RPMI7951 (cell line): ENCODE results near the gene KATNAL2. TPM values are rescaled to one million over a fixed set of nuclear protein-coding genes. Genes with fewer than 3 reads are reported as not detected.

ENCODE experiments used
- DNase-seq: peaks from one replicate; pipeline ENCODE4 v3.0.0-alpha.2; 2012; ENCODE audit warnings: low read depth
- total RNA-seq: library from RNA; depleted of rRNA; stranded (reverse); fragments of >200 nt; shearing (Covaris generic); gene quantifications from 2 replicates; pipeline ENCODE4 v1.2.3, GENCODE V29; 2014; rRNA removed

Gene KATNAL2
- total RNA-seq, 1 experiment from 2014 or later: 5.8 TPM

DNA sequence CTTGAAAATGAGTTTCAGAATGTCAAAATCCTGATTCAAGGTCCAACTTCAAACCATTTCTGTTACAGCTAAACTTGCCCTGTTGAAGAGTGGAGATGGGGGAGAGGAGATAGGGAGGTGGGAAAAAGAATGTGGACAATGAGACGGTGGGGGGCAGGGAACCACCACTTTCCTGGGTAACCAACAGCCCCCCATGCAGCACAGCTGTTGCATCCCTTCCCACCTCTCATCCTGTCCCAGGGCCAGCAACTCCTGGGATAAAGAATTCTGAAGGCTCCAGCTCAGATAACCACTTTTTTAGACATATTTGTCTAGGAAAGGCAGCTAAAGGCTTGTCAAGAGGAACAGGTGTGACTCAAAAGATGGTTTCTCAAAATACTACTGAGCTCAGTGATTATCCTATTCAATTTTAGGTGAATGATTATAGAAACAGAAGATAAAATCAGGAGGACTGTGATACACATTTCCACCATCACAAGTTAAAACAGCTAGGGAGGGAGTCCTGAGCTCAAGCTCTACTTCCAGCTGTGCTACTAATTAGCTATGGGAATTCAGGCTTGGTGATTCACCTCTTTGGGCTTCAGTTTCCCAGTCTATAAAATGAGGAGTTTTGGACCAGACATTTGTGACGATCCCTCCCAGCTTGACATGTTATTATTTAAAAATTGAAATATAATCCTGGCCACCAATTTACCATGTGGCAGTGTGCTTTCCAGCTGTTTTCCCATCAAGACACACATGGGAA, 196.6 kb downstream of the KATNAL2 start:
- peak; percentile 2 for DNase-seq

DNA sequence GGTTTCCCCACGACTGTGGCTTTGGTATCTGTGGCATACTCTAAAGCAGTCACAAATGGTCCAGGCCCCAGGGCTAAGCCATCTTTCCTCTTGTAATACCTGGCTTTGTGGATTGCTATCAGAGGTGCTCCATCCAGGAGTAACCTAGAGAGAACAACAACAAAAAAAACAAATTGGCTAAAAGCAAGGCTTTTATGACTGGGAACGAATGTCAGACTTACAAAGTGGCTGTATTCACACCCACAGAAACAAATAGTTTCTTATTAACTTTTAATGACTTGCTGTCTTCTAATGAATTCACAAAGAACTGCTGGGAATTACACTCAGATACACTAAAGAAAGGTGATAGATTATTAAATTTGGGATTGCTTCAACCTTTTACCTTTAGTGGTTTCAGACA, 197.8 kb downstream of the KATNAL2 start:
- no peak for DNase-seq

DNA sequence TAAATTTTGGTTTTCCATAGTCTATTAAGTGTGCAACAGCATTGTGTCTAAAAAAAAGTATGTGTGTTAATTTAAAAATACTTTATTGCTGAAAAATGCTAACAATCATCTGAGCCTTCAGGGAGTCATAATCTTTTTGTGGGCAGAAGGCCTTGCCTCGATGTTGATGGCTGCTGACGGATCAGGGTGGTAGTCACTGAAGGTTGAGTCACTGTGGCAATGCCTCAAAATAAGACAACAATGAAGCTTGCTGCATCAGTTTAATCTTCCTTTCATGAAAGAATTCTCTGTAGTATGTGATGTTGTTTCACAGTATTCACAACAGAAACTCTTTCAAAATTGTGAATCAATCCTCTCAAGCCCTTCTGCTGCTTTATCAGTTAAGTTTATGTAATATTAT, 201.6 kb downstream of the KATNAL2 start:
- DNase-seq: peak; percentile 6

DNA sequence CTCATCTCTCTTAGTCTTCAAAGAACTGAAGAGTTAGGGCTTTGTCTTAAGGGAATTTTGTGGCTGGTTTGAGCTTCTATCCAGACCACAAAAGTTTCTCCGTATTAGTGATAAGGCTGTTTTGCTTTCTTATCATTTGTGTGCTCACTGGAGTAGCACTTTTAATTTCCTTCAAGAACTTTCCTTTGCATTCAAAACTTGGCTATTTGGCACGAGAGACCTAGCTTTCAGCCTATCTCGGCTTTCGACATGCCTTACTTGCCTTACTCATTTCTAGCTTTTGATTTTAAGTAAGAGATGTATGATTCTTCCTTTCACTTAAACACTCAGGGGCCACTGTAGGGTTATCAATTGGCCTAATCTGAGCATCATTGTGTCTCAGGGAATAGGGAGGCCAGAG, 203.0 kb downstream of the KATNAL2 start:
- no peak for DNase-seq

- DNase-seq: no peak
Measured at GRCh38 chr18:47121146-47121545, 203.7 kb downstream of the KATNAL2 start.

DNA sequence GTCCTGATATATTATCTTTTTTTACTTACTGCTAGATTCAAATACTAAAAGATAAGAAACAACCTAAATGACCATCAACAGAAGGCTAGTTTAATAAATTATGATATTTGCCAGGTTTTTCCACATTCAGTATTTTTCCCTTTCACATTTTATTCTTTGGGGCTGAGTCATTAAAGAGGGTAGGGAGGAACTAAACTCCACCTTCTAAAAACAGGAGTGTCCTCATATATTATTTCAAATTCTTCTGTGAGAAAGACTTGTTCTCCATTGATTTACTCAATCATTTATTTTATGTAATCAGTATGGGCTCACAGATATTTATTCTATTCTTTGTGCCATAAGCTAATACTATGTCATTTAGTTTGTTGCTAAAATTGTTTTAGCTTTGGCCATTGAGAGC, 223.9 kb downstream of the KATNAL2 start:
- DNase-seq: no peak

GRCh38 chr18:47143153-47143552, 225.8 kb downstream of the KATNAL2 start:
- DNase-seq: no peak

DNA sequence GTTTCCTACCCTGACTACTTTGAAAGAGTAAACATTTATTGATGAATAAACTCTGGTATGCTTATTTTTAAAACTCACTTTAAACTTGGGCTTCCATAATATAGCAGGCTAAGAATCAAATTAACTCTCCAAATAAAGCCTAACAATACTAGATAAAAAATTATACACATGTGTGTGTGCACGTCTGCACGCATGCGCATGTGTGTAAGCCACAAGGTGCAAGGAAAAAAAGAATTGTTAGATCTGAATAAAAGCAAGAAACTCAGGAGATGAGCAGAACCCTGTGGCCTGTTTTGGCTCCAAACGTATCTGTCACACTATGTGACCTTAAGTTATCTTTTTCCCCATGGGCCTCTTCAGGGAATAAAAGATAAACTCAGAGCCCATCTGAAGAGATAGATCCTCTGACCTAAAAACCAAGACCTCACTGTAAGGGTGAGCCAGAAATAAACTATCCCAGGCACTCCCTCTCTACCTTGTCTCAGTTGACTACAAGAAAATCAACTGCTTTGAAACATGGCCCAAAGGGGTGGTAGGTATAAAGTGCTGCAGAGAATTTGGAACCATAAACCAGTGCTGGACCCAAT, 226.6 kb downstream of the KATNAL2 start:
- DNase-seq: no peak

GRCh38 chr18:47146206-47146605, 228.8 kb downstream of the KATNAL2 start:
- DNase-seq: no peak

DNA sequence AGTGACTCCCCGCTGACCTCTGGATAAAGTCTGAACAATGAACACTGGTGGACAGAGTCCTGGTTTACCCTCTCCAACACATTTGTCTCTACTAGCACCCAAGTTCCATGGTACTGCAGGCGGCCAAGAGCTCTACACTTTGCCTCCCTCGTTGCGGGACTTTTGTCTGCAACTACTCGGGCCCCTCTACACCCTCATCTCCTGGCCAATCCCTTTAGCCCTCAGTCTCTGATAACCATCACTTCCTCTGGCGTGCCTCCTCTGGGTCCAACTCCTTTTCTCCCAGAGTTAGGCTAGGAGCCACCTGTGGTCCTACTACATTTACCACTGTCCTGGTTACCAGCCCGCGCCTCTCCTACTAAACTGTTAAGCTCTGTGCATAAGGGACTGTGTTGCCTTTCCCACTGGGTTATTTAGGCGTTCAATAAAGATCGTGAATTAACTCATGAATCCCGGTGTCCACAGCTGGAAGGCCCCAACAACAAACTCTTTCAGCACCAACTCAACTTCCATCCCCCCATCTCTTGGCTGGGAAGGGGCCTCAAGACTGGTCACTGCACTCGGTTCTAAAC, 232.1 kb downstream of the KATNAL2 start:
- DNase-seq: peak; percentile 44

DNA sequence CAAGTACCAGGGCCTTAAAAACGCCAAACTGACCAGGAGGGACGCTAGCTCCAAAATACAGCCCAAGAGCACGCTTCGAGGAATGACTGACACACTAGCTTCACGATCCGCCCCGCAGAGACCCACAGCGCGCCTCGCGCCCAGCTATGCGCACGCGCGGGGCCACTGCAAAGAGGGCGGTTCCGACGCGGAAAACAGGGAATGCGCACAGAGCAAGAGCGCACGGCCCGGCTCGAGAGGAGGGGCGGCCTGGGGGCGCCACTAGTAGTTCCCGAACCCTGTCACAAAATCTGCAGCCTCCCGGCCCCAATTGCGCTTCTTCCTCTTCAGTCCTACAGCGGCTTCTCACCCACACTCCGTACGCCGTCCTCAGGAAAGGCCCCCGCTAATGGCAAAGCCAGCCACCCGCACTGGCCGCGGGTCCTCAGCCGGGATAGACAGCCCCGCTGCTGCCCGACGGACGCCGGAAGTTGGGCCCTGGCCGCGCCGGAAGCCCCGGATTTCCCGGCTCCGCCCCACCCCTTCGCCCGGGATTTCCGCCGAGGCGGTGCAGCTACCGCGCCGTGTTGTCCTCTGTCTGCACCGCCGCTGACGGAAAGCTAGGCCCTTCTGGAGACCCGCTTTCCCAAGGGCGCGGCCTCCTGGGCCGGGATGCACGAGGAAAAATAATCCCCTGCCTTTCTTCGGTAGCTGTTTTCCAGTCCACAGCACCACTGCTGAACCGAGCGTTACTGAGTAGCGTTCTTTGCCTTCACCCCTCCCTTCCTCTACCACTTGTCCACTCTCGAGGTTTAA, 232.8 kb downstream of the KATNAL2 start, which contains the start of gene HDHD2:
Gene HDHD2, minus strand, starts transcription at position 472 of the 795 bp plus-strand sequence. CDS start 14,061 bp downstream, outside the sequence.
- DNase-seq: peak; percentile 77

DNA sequence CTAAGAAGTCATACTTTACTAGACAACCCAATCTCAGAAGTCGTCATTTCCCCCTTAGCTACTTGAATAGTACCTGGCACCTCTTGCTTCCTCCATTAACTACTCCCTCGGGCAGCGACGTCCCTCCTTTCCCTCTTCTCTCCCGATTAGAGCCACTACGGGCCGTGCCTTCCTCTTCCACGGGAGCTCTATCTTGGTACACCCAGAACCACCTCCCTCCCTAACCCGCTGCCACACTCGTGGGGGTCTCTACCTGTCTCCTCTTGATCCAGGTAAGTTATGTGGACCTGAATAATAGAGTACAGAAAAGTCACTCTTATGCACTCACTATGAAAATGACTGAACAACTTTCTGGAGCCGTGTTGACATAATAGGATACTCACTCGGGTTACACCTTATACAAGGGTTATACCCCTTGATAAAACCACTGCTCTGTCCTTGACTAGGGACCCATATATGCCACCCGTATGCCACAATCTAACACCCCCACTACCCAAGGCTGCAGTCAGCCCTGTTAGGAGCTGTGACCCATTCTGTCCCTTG, 233.5 kb downstream of the KATNAL2 start:
- DNase-seq: no peak

GRCh38 chr18:47151439-47151838, 234.0 kb downstream of the KATNAL2 start:
- no peak for DNase-seq

Other genes with a start within 250 kb of the KATNAL2 start
- 11.8 and 12.6 TPM in 2 replicates for gene ST8SIA5, start 160.5 kb upstream of the KATNAL2 start, total RNA-seq
- gene PIAS2, start 95 bp upstream of the KATNAL2 start, total RNA-seq: 17.2 and 23.8 TPM in 2 replicates
- not detected in 2 replicates for gene ELOA2, start 118.0 kb downstream of the KATNAL2 start, total RNA-seq
- 15.1 and 16.8 TPM in 2 replicates for gene HDHD2, start 232.9 kb downstream of the KATNAL2 start, total RNA-seq